Mesenchymal stem cell (in vitro differentiated cells and primary cell): Measurements from ENCODE around the gene PCDHB4.
"Not testable (repeated sequence)": the region's sequence is repeated elsewhere in the genome, so short reads cannot be mapped to it uniquely, and the experiment has no call there.

Source experiments
- DNase-seq: peaks from one replicate; pipeline ENCODE4 v3.0.0-alpha.2; 2013
- H2AFZ ChIP-seq: one replicate; pipeline ENCODE4 v1.6.1; 2013; ENCODE audit warnings: low read depth, mild to moderate bottlenecking, control low read depth, inconsistent platforms, low read length, moderate library complexity
- H2AK5ac ChIP-seq: 2 replicates; pipeline ENCODE4 v1.6.1; 2013; ENCODE audit warnings: low read length, moderate library complexity, mild to moderate bottlenecking, inconsistent platforms; ENCODE audit not compliant: severe bottlenecking
- H2BK120ac ChIP-seq: one replicate; pipeline ENCODE4 v1.6.1; 2013; ENCODE audit warnings: low read depth, mild to moderate bottlenecking, inconsistent platforms, low read length, moderate library complexity
- H2BK12ac ChIP-seq, 2 experiments: one replicate each; pipeline ENCODE4 v1.6.1; 2013; ENCODE audit warnings: inconsistent platforms in 2 of 2, low read length in 2 of 2, mild to moderate bottlenecking in 2 of 2, moderate library complexity in 2 of 2, control low read depth in 1 of 2
- H2BK15ac ChIP-seq: one replicate; pipeline ENCODE4 v1.6.1; 2013; ENCODE audit warnings: mild to moderate bottlenecking, low read depth, inconsistent platforms; ENCODE audit not compliant: poor library complexity, severe bottlenecking
- H2BK5ac ChIP-seq: 2 replicates; pipeline ENCODE4 v1.6.1; 2013; ENCODE audit warnings: low read depth, mild to moderate bottlenecking, low read length, control low read depth, inconsistent platforms; ENCODE audit not compliant: poor library complexity, severe bottlenecking
- H3K14ac ChIP-seq, 2 experiments: one replicate each; pipeline ENCODE4 v1.6.1; 2013; ENCODE audit warnings: inconsistent platforms in 2 of 2, low read length in 2 of 2, control low read depth in 1 of 2, mild to moderate bottlenecking in 1 of 2, moderate library complexity in 1 of 2
- H3K18ac ChIP-seq, 2 experiments: one replicate each; pipeline ENCODE4 v1.6.1; 2013; ENCODE audit warnings: inconsistent platforms in 2 of 2, low read length in 2 of 2, control low read depth in 1 of 2, low read depth in 1 of 2, mild to moderate bottlenecking in 1 of 2
- H3K23ac ChIP-seq, 2 experiments: one replicate each; pipeline ENCODE4 v1.6.1; 2013; ENCODE audit warnings: inconsistent platforms in 2 of 2, low read length in 2 of 2, mild to moderate bottlenecking in 2 of 2, moderate library complexity in 2 of 2, control low read depth in 1 of 2
- H3K27ac ChIP-seq: 2 replicates; pipeline ENCODE4 v1.5.1; 2013; ENCODE audit warnings: mild to moderate bottlenecking, moderate library complexity, low read length, control low read depth, inconsistent platforms; ENCODE audit not compliant: poor library complexity, severe bottlenecking
- H3K27me3 ChIP-seq, 2 experiments: 2 replicates each; pipeline versions ENCODE4 v1.6.1 to v1.7.0; 2013; ENCODE audit warnings: low read length in 2 of 2, mild to moderate bottlenecking in 2 of 2, moderate library complexity in 2 of 2, control low read depth in 1 of 2, inconsistent platforms in 1 of 2; ENCODE audit not compliant: control insufficient read depth in 1 of 2, insufficient read depth in 1 of 2
- H3K36me3 ChIP-seq, 2 experiments: 2 replicates each; pipeline versions ENCODE4 v1.6.1 to v1.7.0; 2013; ENCODE audit warnings: low read length in 2 of 2, control low read depth in 1 of 2, inconsistent platforms in 1 of 2, low read depth in 1 of 2, mild to moderate bottlenecking in 1 of 2; ENCODE audit not compliant: insufficient read depth in 2 of 2, control insufficient read depth in 1 of 2
- H3K4ac ChIP-seq, 2 experiments: one replicate each; pipeline ENCODE4 v1.6.1; 2013; ENCODE audit warnings: inconsistent platforms in 2 of 2, low read length in 2 of 2, mild to moderate bottlenecking in 2 of 2, moderate library complexity in 2 of 2, control low read depth in 1 of 2, low read depth in 1 of 2
- H3K4me1 ChIP-seq: 2 replicates; pipeline ENCODE4 v1.6.1; 2013; ENCODE audit warnings: low read depth, low read length, control low read depth; ENCODE audit not compliant: control insufficient read depth, insufficient read depth
- H3K4me2 ChIP-seq: 2 replicates; pipeline ENCODE4 v1.6.1; 2013; ENCODE audit warnings: low read length, mild to moderate bottlenecking, inconsistent platforms; ENCODE audit not compliant: poor library complexity, severe bottlenecking
- H3K4me3 ChIP-seq, 2 experiments: 2 replicates each; pipeline versions ENCODE4 v1.5.1 to v1.7.0; 2013; ENCODE audit warnings: low read length in 2 of 2, mild to moderate bottlenecking in 2 of 2, control low read depth in 1 of 2, low read depth in 1 of 2; ENCODE audit not compliant: insufficient read depth in 1 of 2
- H3K79me1 ChIP-seq: replicated peaks from 2 replicates; pipeline ENCODE4 v1.6.1; 2013; ENCODE audit warnings: mild to moderate bottlenecking, control low read depth, low read length, inconsistent platforms; ENCODE audit not compliant: poor library complexity, severe bottlenecking
- H3K9ac ChIP-seq: 2 replicates; pipeline ENCODE4 v1.7.0; 2013; ENCODE audit warnings: mild to moderate bottlenecking, low read length, moderate library complexity
- H3K9me3 ChIP-seq: 2 replicates; pipeline ENCODE4 v1.7.0; 2013; ENCODE audit warnings: mild to moderate bottlenecking, low read length; ENCODE audit not compliant: control insufficient read depth
- H4K8ac ChIP-seq: one replicate; pipeline ENCODE4 v1.6.1; 2013; ENCODE audit warnings: inconsistent platforms, mild to moderate bottlenecking, low read length, moderate library complexity
- H4K91ac ChIP-seq: one replicate; pipeline ENCODE4 v1.6.1; 2013; ENCODE audit warnings: mild to moderate bottlenecking, low read length, inconsistent platforms
- WGBS: methylation state at CpG from one replicate; pipeline ENCODE4 v1.1.7; 2013; ENCODE audit warnings: mixed read lengths; 5-methylcytosine and 5-hydroxymethylcytosine counted together

Gene PCDHB4

GRCh38 chr5:141100243-141100805, 21.3 kb upstream of the PCDHB4 start, which contains the start of gene PCDHB3:
Gene PCDHB3, plus strand, starts transcription at chr5:141100473. Its CDS starts 177 bp downstream, at chr5:141100650.
- H3K14ac ChIP-seq = no peak within 1 kb of the TSS

GRCh38 chr5:141101059-141101458, 20.6 kb upstream of the PCDHB4 start:
- Histone ChIP-seq H3K27ac (no peak overlapping the region), H3K4ac (no peak overlapping the region), H3K18ac (no peak overlapping the region), H3K27me3 (no peaks in the 10 kb centered on the region), H2AK5ac (no peak overlapping the region), H3K4me1 (no peaks in the 10 kb centered on the region), H2AFZ (no peak overlapping the region), H2BK12ac (no peak overlapping the region), H4K8ac (no peak overlapping the region), H2BK5ac (no peak overlapping the region), H3K14ac (no peak overlapping the region), H4K91ac (no peak overlapping the region), H2BK15ac (no peak overlapping the region), H3K9me3 (peaks cover 26% of the 10 kb centered on the region), H2BK120ac (no peak overlapping the region), H3K4me3 (peak overlapping the region in 1 of 2 experiments; percentile 50), H3K79me1 (peaks cover 16% of the 10 kb centered on the region), H3K23ac (no peak overlapping the region), H3K9ac (peak overlapping the region; percentile 66), H3K36me3 (peaks cover 0 to 33% of the 10 kb centered on the region in 2 experiments), H3K4me2 (no peak overlapping the region)
- DNase-seq = no peak
- 82% methylated on average over 20 of the region's 20 CpGs for WGBS

More at GRCh38 chr5:141100243-141100805, 21.3 kb upstream of the PCDHB4 start, which contains the start of gene PCDHB3:
- peaks cover 19% of the 10 kb centered on the region for H3K79me1 ChIP-seq
- H3K4me2 ChIP-seq = no peak within 1 kb of the TSS
- no peak within 1 kb of the TSS for H2BK120ac ChIP-seq
- H2AK5ac ChIP-seq = no peak within 1 kb of the TSS
- H3K4ac ChIP-seq = no peak within 1 kb of the TSS
- peaks cover 29% of the 10 kb centered on the region for H3K9me3 ChIP-seq
- peak within 1 kb of the TSS; percentile 66 for H3K9ac ChIP-seq
- no peaks in the 10 kb centered on the region for H3K27me3 ChIP-seq
- DNase-seq = peak; percentile 38
- no peak within 1 kb of the TSS for H3K18ac ChIP-seq
- H2BK5ac ChIP-seq = no peak within 1 kb of the TSS
- H3K4me1 ChIP-seq = peaks cover under 1% of the 10 kb centered on the region
- WGBS = 70% methylated on average over 19 of the region's 19 CpGs
- H2BK12ac ChIP-seq = no peak within 1 kb of the TSS
- no peak within 1 kb of the TSS for H3K23ac ChIP-seq
- H3K36me3 ChIP-seq = peaks cover 0 to 37% of the 10 kb centered on the region in 2 experiments
- peak within 1 kb of the TSS in 1 of 2 experiments; percentile 50 for H3K4me3 ChIP-seq
- no peak within 1 kb of the TSS for H3K27ac ChIP-seq
- H4K8ac ChIP-seq = no peak within 1 kb of the TSS
- no peak within 1 kb of the TSS for H4K91ac ChIP-seq
- no peak within 1 kb of the TSS for H2BK15ac ChIP-seq
- H2AFZ ChIP-seq = no peak within 1 kb of the TSS

- Histone ChIP-seq H3K9me3 (peaks cover 26% of the 10 kb centered on the region), H3K36me3 (peaks cover 0 to 26% of the 10 kb centered on the region in 2 experiments), H3K79me1 (peaks cover 16% of the 10 kb centered on the region)
- H2BK120ac ChIP-seq, H2BK15ac ChIP-seq, H3K4me1 ChIP-seq, H3K23ac ChIP-seq, H3K27ac ChIP-seq, H3K4ac ChIP-seq, H4K91ac ChIP-seq, H2AK5ac ChIP-seq, H3K27me3 ChIP-seq, H2AFZ ChIP-seq, H2BK5ac ChIP-seq, H3K4me3 ChIP-seq, DNase-seq, H2BK12ac ChIP-seq, H3K18ac ChIP-seq, H3K4me2 ChIP-seq, H3K9ac ChIP-seq, H4K8ac ChIP-seq, H3K14ac ChIP-seq: not testable (repeated sequence)
- WGBS = 99% methylated on average over 17 of the region's 39 CpGs
Measured at GRCh38 chr5:141102070-141102469, 19.5 kb upstream of the PCDHB4 start.

GRCh38 chr5:141102471-141102870, 19.1 kb upstream of the PCDHB4 start:
- not testable (repeated sequence) for H3K4ac ChIP-seq, DNase-seq

More at GRCh38 chr5:141102471-141102870, 19.1 kb upstream of the PCDHB4 start:
- H3K14ac ChIP-seq, H3K4me3 ChIP-seq, H2BK15ac ChIP-seq, H4K91ac ChIP-seq, H3K18ac ChIP-seq, H3K9ac ChIP-seq, H2BK120ac ChIP-seq, H2BK12ac ChIP-seq, H2AK5ac ChIP-seq, H2BK5ac ChIP-seq, H3K23ac ChIP-seq, H3K27ac ChIP-seq, H3K4me1 ChIP-seq, H3K27me3 ChIP-seq, H3K4me2 ChIP-seq, H4K8ac ChIP-seq, H2AFZ ChIP-seq: not testable (repeated sequence)
- whole genome bisulfite sequencing = 100% methylated on average over 13 of the region's 38 CpGs
- H3K9me3 ChIP-seq = peaks cover 30% of the 10 kb centered on the region
- peaks cover 17% of the 10 kb centered on the region for H3K79me1 ChIP-seq
- peaks cover 0 to 26% of the 10 kb centered on the region in 2 experiments for H3K36me3 ChIP-seq
